ENCODE measurements around the gene SCNN1A.

The SCNN1A gene

GRCh38 chr12:6416596-6416995 lies 41.2 kb upstream of the SCNN1A start:
- TF ChIP-seq CTCF (IDR thresholded peaks at IDR 0.05; ENCODE audit: control insufficient read depth, insufficient read depth, low read depth, low read length, missing control alignments) = no peak
- DNase-seq (ENCODE audit: low read depth) = no peak
- no peak overlapping the region for H3K4me3 ChIP-seq (ENCODE audit: control insufficient read depth, low read depth, low read length)

GRCh38 chr12:6407236-6407954 lies 32.0 kb upstream of the SCNN1A start:
- no peak overlapping the region for H3K4me3 ChIP-seq (ENCODE audit: control insufficient read depth, low read depth, low read length)
- TF ChIP-seq CTCF (IDR thresholded peaks at IDR 0.05; ENCODE audit: control insufficient read depth, insufficient read depth, low read depth, low read length, missing control alignments) = no peak
- no peak for DNase-seq (ENCODE audit: low read depth)

GRCh38 chr12:6405963-6406362 lies 30.6 kb upstream of the SCNN1A start:
- H3K4me3 ChIP-seq (ENCODE audit: control insufficient read depth, low read depth, low read length) = no peak overlapping the region
- DNase-seq (ENCODE audit: low read depth) = no peak
- no peak for TF ChIP-seq CTCF (IDR thresholded peaks at IDR 0.05; ENCODE audit: control insufficient read depth, insufficient read depth, low read depth, low read length, missing control alignments)

- no peak for TF ChIP-seq CTCF (IDR thresholded peaks at IDR 0.05; ENCODE audit: control insufficient read depth, insufficient read depth, low read depth, low read length, missing control alignments)
- no peak for DNase-seq (ENCODE audit: low read depth)
- no peak overlapping the region for H3K4me3 ChIP-seq (ENCODE audit: control insufficient read depth, low read depth, low read length)
Observed at GRCh38 chr12:6404390-6404789, 29.0 kb upstream of the SCNN1A start.

- no peak overlapping the region for H3K4me3 ChIP-seq (ENCODE audit: control insufficient read depth, low read depth, low read length)
- no peak for TF ChIP-seq CTCF (IDR thresholded peaks at IDR 0.05; ENCODE audit: control insufficient read depth, insufficient read depth, low read depth, low read length, missing control alignments)
- no peak for DNase-seq (ENCODE audit: low read depth)
Observed at GRCh38 chr12:6399884-6400644, 24.7 kb upstream of the SCNN1A start.

GRCh38 chr12:6396031-6396430 lies 20.7 kb upstream of the SCNN1A start:
- H3K4me3 ChIP-seq (ENCODE audit: control insufficient read depth, low read depth, low read length) = no peak overlapping the region
- no peak for DNase-seq (ENCODE audit: low read depth)
- no peak for TF ChIP-seq CTCF (IDR thresholded peaks at IDR 0.05; ENCODE audit: control insufficient read depth, insufficient read depth, low read depth, low read length, missing control alignments)

All from AG09309 (cell line).